Measurements from ENCODE around the gene CCDC187. TPM values are rescaled to one million over a fixed set of nuclear protein-coding genes. Genes with fewer than 3 reads are reported as not detected.

The CCDC187 gene
- total and polyA plus RNA-seq, 9 donors, result 0.01 to 0.16 (median 0.04) TPM

- Histone ChIP-seq H3K4me3 (ENCODE audit: low read length) (no peak overlapping the region), H3K9me3 (replicated peaks; ENCODE audit: control insufficient read depth, low read depth, low read length) (peaks cover 12% of the 10 kb centered on the region), H3K36me3 (ENCODE audit: control insufficient read depth, insufficient read depth, low read length) (no peaks in the 10 kb centered on the region), H3K27me3 (ENCODE audit: control insufficient read depth, insufficient read depth, low read length) (no peaks in the 10 kb centered on the region), H3K27ac (ENCODE audit: low read length) (no peak overlapping the region), H3K4me1 (ENCODE audit: control insufficient read depth, insufficient read depth, low read length) (peaks cover 16% of the 10 kb centered on the region)
- WGBS (ENCODE audit: insufficient coverage), result 46% methylated on average over 15 of the region's 23 CpGs
- DNase-seq, result no peak
These were observed 7.4 kb upstream of the CCDC187 start for GRCh38 chr9:136311051-136312008.

GRCh38 chr9:136310273-136311030, 6.6 kb upstream of the CCDC187 start:
- DNase-seq, result no peak
- H3K4me3 ChIP-seq (ENCODE audit: low read length), result no peak overlapping the region
- peaks cover 2% of the 10 kb centered on the region for H3K27me3 ChIP-seq (ENCODE audit: control insufficient read depth, insufficient read depth, low read length)
- WGBS (ENCODE audit: insufficient coverage), result 65% methylated on average over 22 of the region's 28 CpGs
- H3K4me1 ChIP-seq (ENCODE audit: control insufficient read depth, insufficient read depth, low read length), result peaks cover 16% of the 10 kb centered on the region
- peaks cover 10% of the 10 kb centered on the region for H3K9me3 ChIP-seq (replicated peaks; ENCODE audit: control insufficient read depth, low read depth, low read length)
- H3K36me3 ChIP-seq (ENCODE audit: control insufficient read depth, insufficient read depth, low read length), result no peaks in the 10 kb centered on the region
- H3K27ac ChIP-seq (ENCODE audit: low read length), result no peak overlapping the region

- no peak overlapping the region for H3K4me3 ChIP-seq (ENCODE audit: low read length)
- no peaks in the 10 kb centered on the region for H3K36me3 ChIP-seq (ENCODE audit: control insufficient read depth, insufficient read depth, low read length)
- H3K9me3 ChIP-seq (replicated peaks; ENCODE audit: control insufficient read depth, low read depth, low read length), result peaks cover 4% of the 10 kb centered on the region
- DNase-seq, result no peak
- H3K27ac ChIP-seq (ENCODE audit: low read length), result no peak overlapping the region
- 98% methylated on average over 5 of the region's 5 CpGs for WGBS (ENCODE audit: insufficient coverage)
- peaks cover 2% of the 10 kb centered on the region for H3K27me3 ChIP-seq (ENCODE audit: control insufficient read depth, insufficient read depth, low read length)
- peaks cover 16% of the 10 kb centered on the region for H3K4me1 ChIP-seq (ENCODE audit: control insufficient read depth, insufficient read depth, low read length)
These were observed 5.9 kb upstream of the CCDC187 start for GRCh38 chr9:136309806-136310220.

GRCh38 chr9:136309101-136309801, 5.4 kb upstream of the CCDC187 start:
- H3K27ac ChIP-seq (ENCODE audit: low read length), result no peak overlapping the region
- H3K27me3 ChIP-seq (ENCODE audit: control insufficient read depth, insufficient read depth, low read length), result peaks cover 2% of the 10 kb centered on the region
- H3K4me1 ChIP-seq (ENCODE audit: control insufficient read depth, insufficient read depth, low read length), result peaks cover 16% of the 10 kb centered on the region
- peaks cover 1% of the 10 kb centered on the region for H3K9me3 ChIP-seq (replicated peaks; ENCODE audit: control insufficient read depth, low read depth, low read length)
- H3K36me3 ChIP-seq (ENCODE audit: control insufficient read depth, insufficient read depth, low read length), result no peaks in the 10 kb centered on the region
- no peak for DNase-seq
- H3K4me3 ChIP-seq (ENCODE audit: low read length), result no peak overlapping the region
- 76% methylated on average over 17 of the region's 22 CpGs for WGBS (ENCODE audit: insufficient coverage)

- peaks cover 2% of the 10 kb centered on the region for H3K27me3 ChIP-seq (ENCODE audit: control insufficient read depth, insufficient read depth, low read length)
- no peaks in the 10 kb centered on the region for H3K36me3 ChIP-seq (ENCODE audit: control insufficient read depth, insufficient read depth, low read length)
- no peaks in the 10 kb centered on the region for H3K9me3 ChIP-seq (replicated peaks; ENCODE audit: control insufficient read depth, low read depth, low read length)
- DNase-seq, result no peak
- peaks cover 16% of the 10 kb centered on the region for H3K4me1 ChIP-seq (ENCODE audit: control insufficient read depth, insufficient read depth, low read length)
- H3K4me3 ChIP-seq (ENCODE audit: low read length), result no peak overlapping the region
- H3K27ac ChIP-seq (ENCODE audit: low read length), result no peak overlapping the region
These were observed 4.8 kb upstream of the CCDC187 start for GRCh38 chr9:136308702-136309053.

- H3K27me3 ChIP-seq (ENCODE audit: control insufficient read depth, insufficient read depth, low read length), result peaks cover 2% of the 10 kb centered on the region
- no peaks in the 10 kb centered on the region for H3K9me3 ChIP-seq (replicated peaks; ENCODE audit: control insufficient read depth, low read depth, low read length)
- H3K4me1 ChIP-seq (ENCODE audit: control insufficient read depth, insufficient read depth, low read length), result peaks cover 16% of the 10 kb centered on the region
- no peak for DNase-seq
- no peaks in the 10 kb centered on the region for H3K36me3 ChIP-seq (ENCODE audit: control insufficient read depth, insufficient read depth, low read length)
- H3K27ac ChIP-seq (ENCODE audit: low read length), result no peak overlapping the region
- WGBS (ENCODE audit: insufficient coverage), result 93% methylated on average over 3 of the region's 4 CpGs
- H3K4me3 ChIP-seq (ENCODE audit: low read length), result no peak overlapping the region
These were observed 4.3 kb upstream of the CCDC187 start for GRCh38 chr9:136308006-136308701.

- 76% methylated on average over 4 of the region's 4 CpGs for WGBS (ENCODE audit: insufficient coverage)
- no peak for DNase-seq
- no peak overlapping the region for H3K27ac ChIP-seq (ENCODE audit: low read length)
- no peaks in the 10 kb centered on the region for H3K36me3 ChIP-seq (ENCODE audit: control insufficient read depth, insufficient read depth, low read length)
- peaks cover 2% of the 10 kb centered on the region for H3K27me3 ChIP-seq (ENCODE audit: control insufficient read depth, insufficient read depth, low read length)
- no peaks in the 10 kb centered on the region for H3K9me3 ChIP-seq (replicated peaks; ENCODE audit: control insufficient read depth, low read depth, low read length)
- no peak overlapping the region for H3K4me3 ChIP-seq (ENCODE audit: low read length)
- H3K4me1 ChIP-seq (ENCODE audit: control insufficient read depth, insufficient read depth, low read length), result peaks cover 16% of the 10 kb centered on the region
These were observed 3.4 kb upstream of the CCDC187 start for GRCh38 chr9:136307215-136307750.

- WGBS (ENCODE audit: insufficient coverage), result 39% methylated on average over 28 of the region's 34 CpGs
- Histone ChIP-seq H3K4me1 (ENCODE audit: control insufficient read depth, insufficient read depth, low read length) (peaks cover 16% of the 10 kb centered on the region), H3K9me3 (replicated peaks; ENCODE audit: control insufficient read depth, low read depth, low read length) (no peaks in the 10 kb centered on the region), H3K27ac (ENCODE audit: low read length) (no peak overlapping the region), H3K4me3 (ENCODE audit: low read length) (no peak overlapping the region), H3K36me3 (ENCODE audit: control insufficient read depth, insufficient read depth, low read length) (no peaks in the 10 kb centered on the region), H3K27me3 (ENCODE audit: control insufficient read depth, insufficient read depth, low read length) (peaks cover 2% of the 10 kb centered on the region)
- no peak for DNase-seq
These were observed 2.6 kb upstream of the CCDC187 start for GRCh38 chr9:136306211-136307208.

- 39% methylated on average over 18 of the region's 18 CpGs for WGBS (ENCODE audit: insufficient coverage)
- DNase-seq, result no peak
- Histone ChIP-seq H3K9me3 (replicated peaks; ENCODE audit: control insufficient read depth, low read depth, low read length) (no peaks in the 10 kb centered on the region), H3K4me1 (ENCODE audit: control insufficient read depth, insufficient read depth, low read length) (peaks cover 10% of the 10 kb centered on the region), H3K4me3 (ENCODE audit: low read length) (no peak overlapping the region), H3K36me3 (ENCODE audit: control insufficient read depth, insufficient read depth, low read length) (no peaks in the 10 kb centered on the region), H3K27ac (ENCODE audit: low read length) (no peak overlapping the region), H3K27me3 (ENCODE audit: control insufficient read depth, insufficient read depth, low read length) (peaks cover 2% of the 10 kb centered on the region)
These were observed 1.9 kb upstream of the CCDC187 start for GRCh38 chr9:136305804-136306203.
